SKM-1 treated with dmso at 0.1 percent for 144 hours (cell line): ENCODE data around the gene WFDC2.
"Not testable (repeated sequence)": the region's sequence is repeated elsewhere in the genome, so short reads cannot be mapped to it uniquely, and the experiment has no call there.

Experiments used
- DNase-seq: peaks from one replicate; lab custom pipeline; 2025; ENCODE audit not compliant: unreplicated experiment; lab: John Stamatoyannopoulos, UW

Gene WFDC2

DNA sequence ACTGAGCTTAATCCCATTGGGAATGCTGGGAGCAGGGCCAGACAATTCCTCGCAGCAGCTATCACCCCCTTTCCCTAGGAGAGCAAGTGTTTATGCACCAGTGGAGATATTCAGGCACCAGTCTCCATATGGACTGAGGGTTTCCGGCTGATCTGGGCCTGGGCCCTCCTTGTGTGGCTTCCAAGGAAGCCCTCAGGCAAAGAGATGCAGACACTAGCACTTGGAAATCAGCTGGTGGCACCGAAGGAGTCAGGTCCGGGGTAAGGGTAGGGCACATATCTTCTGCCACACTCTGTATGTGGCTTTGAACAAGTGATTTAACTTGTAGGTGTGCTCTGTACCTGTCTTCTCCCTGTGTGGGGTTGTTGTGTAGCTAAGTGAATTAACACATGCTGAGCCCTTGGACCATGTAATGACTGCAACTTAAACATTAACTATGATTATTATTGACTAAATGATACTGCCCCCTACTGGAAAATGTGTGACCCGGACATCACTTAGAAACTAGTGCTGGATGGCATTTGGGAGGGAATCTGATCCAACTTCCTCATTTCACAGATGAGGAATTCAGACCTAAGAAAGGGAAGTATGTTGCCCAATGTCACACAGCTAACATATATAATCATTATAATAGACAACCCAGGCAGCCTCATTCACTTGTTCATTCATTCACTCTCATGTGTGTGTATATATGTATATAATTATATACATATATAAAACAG lies 19.3 kb upstream of the WFDC2 start:
- DNase-seq = peak; percentile 96

DNA sequence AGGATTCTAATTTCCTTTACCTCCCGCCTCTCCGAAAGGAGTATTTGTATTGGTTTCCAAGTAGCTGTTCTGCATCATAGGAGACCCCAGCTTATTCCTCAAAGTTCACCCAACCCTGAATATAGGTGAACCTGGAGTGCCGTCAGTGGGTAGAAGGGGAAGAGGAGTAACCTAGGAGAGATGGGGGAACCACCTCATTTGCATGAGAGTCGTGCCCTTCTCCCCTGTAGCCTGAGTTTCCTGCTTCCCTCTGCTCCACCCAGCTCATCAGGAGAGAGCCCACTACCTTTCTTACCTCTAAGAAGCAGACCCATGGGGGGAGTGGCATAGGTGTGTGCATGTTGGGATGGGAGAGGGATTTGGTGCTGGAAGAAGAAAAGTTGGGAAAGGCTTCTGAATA lies 17.3 kb upstream of the WFDC2 start:
- no peak for DNase-seq

DNA sequence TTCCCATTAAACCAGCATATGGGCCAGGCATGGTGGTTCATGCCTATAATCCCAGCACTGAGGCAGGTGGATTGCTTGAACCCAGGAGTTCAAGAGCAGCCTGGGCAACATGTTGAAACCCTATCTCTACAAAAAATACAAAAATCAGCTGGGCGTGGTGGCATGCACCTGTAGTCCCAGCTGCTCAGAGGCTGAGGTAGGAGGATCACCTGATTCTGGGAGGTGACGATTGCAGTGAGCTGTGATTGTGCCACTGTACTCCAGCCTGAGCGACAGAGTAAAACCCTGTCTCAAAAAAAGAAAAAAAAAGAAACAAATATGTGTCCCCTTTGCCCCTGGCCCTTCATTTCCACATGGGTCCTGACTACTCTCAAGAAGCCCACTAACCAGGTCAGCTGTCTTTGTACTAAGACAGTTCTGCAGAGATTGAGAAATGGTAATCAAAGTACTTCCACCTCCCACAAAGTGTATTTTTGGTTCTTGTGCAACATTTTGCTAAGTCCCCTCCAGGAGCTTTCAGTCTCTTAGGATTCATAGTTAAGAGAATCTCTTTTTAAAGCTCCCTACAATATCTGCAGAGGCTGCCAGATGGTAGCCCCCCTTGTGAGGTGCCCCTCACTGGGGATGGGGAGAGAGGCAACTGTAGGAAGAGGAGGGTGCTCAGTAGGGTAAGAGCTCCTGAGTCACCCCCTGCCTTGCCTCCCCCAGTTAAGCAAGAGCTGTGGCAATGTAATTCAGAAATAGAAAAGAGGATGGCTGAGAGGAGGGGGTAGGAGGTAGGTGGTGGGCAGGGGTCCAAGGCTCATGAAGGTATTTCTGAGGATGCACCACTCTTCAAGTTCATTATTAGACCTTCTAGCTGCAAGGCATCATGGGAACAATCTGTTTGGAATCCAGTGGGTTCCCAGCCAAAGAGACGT lies 16.5 kb upstream of the WFDC2 start:
- DNase-seq = no peak

DNA sequence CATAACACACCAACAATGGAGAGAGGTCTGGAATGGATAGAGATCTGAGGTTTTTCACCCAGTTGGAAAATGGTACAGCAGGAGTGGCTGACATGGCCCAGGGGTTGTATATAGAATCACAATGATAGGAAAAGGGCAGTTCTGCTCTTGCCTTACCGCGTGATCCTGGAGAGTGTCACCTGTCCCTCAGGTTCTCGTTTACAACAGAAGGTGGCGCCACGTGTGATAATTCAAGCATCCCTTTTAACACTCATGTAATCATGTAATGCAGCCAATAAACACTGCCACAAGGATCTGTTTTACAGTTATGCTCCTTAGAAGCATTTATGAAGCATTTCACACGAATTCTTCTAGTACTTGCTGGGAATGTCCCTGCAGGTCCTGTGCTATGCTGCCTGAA lies 12.9 kb upstream of the WFDC2 start:
- no peak for DNase-seq

DNA sequence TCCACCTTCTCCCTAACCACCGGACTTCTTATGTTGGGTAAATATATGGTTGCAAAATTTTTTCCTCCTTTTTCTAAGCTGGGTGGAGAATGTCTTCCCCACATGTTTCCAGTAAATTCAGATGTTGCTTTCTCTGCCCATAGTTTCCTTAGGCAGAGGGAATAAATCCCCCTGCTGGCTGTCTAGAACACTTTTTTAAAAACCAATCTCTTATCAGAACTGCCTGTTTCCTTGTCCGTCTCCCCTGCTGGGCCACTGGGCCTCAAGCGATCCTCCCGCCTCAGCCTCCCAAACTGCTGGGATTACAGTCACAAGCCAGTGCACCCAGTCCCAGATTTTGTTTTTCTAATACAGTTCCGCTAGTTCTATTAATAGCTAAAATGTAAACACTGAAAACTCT lies 9.9 kb upstream of the WFDC2 start:
- DNase-seq = no peak

DNA sequence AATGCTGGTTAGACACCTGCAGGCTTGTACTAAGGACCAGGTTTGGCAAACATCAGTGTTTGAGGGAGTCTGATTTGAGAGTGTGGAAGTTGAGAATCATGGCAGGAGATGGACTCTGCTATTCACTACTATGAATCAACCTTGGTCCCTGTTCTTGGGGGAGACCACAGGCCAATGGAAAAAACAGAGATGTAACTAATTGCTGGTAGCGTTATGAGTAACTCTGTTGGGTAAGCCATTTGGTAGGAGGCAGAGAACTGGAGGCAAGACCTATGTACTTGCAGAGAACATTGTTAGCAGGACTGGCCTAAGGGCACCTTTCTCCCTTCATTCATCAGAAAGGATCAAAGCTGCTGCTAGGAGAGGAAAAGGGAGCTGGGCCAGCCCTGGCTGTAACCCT lies 8.3 kb upstream of the WFDC2 start:
- DNase-seq = no peak

DNA sequence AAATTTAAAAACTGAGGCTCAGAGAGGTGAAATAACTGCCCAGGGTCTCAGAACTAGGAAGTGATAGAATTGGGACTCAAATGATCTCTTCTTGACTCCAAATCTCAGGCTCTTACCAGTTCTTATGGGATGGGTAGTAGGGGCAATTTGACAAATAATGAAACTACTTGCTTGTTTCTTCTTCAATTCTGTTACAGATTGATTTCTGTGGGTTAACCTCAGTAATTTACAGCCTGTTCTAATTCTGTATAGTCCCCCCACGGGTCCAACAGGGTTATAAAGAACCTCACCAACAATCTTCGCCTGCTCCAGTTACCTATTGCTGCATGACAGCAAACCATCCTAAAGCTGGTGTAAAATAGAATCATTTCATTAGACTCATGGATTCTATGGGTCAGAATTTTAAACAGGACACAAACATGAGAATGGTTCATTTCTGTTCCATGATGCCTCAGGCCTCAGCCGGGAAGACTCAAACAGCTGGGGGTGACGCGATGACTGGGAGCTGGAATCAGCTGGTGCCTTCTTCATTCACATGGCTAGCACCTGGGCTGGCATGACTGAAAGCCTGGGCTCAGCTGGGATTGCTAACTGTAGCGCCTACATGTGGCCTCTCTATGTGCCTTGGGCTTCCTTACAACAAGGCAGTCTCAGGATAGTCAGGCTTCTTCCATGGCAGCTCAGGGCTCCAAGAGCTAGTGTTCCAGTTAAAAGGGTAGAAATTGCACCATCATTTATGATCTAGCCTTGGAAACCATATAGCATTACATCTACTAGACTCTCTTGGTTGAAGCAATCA lies 6.6 kb upstream of the WFDC2 start:
- no peak for DNase-seq

DNA sequence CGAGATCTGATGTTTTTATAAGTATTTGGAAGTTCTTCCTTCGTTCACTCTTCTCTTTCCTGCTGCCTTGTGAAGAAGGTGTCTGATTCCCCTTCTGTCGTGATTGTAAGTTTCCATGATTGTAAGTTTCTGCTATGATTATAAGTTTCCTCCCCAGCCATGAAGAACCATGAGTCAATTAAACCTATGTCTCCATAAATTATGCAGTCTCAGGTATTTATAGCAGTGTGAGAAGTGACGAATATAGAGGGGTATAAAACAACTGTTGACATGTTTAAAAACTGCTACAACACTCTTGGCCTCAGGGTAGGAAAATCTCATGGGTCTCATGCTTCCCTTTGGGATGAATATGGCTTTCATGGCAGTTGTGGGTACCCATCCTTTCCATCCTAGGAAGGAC lies 5.8 kb upstream of the WFDC2 start:
- DNase-seq = no peak

GRCh38 chr20:45465491-45466266 lies 3.9 kb upstream of the WFDC2 start:
- peak; percentile 14 for DNase-seq

- no peak for DNase-seq
Measured at GRCh38 chr20:45467172-45467571, 2.4 kb upstream of the WFDC2 start.

DNA sequence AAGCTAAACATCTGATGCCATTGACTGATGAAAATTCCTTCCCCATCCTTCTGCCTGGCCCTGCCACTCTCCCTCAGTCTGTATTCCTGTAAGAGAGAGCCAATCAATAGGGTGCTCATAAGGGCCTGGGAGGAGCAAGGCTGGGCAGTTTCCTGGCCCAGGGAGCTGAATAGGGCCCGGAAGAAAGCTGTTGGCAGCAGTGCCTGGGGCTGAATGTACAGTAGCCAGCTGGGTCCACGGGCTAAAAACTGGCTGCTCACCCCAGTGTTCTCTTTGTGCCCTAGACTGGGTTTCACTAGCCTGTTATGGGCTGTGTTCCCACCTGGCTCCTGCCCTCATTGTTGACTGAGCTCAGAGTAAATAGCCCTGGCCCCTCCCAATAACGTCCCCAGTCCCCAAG lies 1.7 kb upstream of the WFDC2 start:
- no peak for DNase-seq

- DNase-seq = no peak
Measured at GRCh38 chr20:45470262-45470931, 844 bp downstream of the WFDC2 start.

GRCh38 chr20:45470937-45471336 lies 1.4 kb downstream of the WFDC2 start:
- no peak for DNase-seq

GRCh38 chr20:45472286-45472685 lies 2.7 kb downstream of the WFDC2 start:
- DNase-seq = not testable (repeated sequence)

GRCh38 chr20:45477530-45478148 lies 8.1 kb downstream of the WFDC2 start:
- not testable (repeated sequence) for DNase-seq

- no peak for DNase-seq
Measured at GRCh38 chr20:45479822-45480221, 10.3 kb downstream of the WFDC2 start.

DNA sequence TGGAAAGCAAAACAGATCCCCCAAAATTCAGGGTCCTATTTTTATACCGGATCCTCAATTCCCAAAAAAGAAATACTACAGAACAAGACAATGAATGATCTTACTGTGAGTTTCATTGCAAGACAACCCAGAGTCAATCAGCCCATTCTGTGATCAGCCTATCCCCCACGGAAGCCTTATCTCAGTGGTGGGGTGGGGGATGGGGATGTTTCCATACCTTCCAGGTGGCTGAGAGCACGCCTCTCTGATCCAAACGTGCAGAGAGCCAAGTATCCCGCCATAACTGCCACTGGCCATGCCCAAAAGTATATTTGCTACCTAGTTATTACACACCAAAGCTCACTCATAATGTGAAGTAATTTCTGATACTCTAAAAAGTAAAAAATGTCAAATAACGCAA lies 15.1 kb downstream of the WFDC2 start:
- DNase-seq = no peak

GRCh38 chr20:45485388-45485787 lies 15.8 kb downstream of the WFDC2 start:
- DNase-seq = no peak

GRCh38 chr20:45487231-45487635 lies 17.7 kb downstream of the WFDC2 start:
- DNase-seq = no peak

DNA sequence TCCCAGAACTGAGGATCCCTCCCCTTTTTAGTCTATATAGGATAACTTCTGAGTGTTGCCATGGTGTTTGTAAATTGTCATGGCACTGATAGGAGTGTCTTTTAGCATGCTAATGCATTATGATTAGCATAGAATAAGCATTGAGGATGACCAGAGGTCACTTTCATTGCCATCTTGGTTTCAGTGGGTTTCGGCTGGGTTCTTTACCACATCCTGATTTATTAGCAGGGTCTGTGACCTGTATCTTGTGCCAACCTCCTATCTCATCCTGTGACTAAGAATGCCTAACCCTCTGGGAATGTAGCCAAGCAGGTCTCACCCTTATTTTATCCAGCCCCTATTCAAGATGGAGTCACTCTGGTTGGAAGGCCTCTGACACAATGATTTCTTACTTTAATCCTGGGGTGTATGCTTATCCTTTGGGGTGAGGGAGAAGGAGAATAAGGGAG lies 19.6 kb downstream of the WFDC2 start:
- DNase-seq = no peak
